Measurements from ENCODE around the gene PROZ.

Gene PROZ

GRCh38 chr13:113120300-113121182, 37.9 kb upstream of the PROZ start:
- no peak for DNase-seq

- no peak for DNase-seq
Measured at GRCh38 chr13:113121183-113121927, 37.1 kb upstream of the PROZ start.

- DNase-seq: no peak
Measured at GRCh38 chr13:113121928-113122471, 36.4 kb upstream of the PROZ start.

- no peak for DNase-seq
Measured at GRCh38 chr13:113122550-113123225, 35.8 kb upstream of the PROZ start, which contains the start of gene F10. Gene F10, plus strand, starts transcription at chr13:113122799. Its CDS starts 57 bp downstream, at chr13:113122856.

- no peak for DNase-seq
Measured at GRCh38 chr13:113123226-113124201, 34.9 kb upstream of the PROZ start.

- no peak for DNase-seq
Measured at GRCh38 chr13:113124211-113124970, 34.1 kb upstream of the PROZ start.

GRCh38 chr13:113125506-113126264, 32.8 kb upstream of the PROZ start:
- no peak for DNase-seq

- no peak for DNase-seq
Measured at GRCh38 chr13:113126265-113127150, 31.9 kb upstream of the PROZ start.

- no peak for DNase-seq
Measured at GRCh38 chr13:113129480-113129879, 29.0 kb upstream of the PROZ start.

- DNase-seq: no peak
Measured at GRCh38 chr13:113129921-113130750, 28.3 kb upstream of the PROZ start.

- DNase-seq: no peak
Measured at GRCh38 chr13:113135281-113135760, 23.1 kb upstream of the PROZ start.

GRCh38 chr13:113137691-113138298, 20.7 kb upstream of the PROZ start:
- no peak for DNase-seq

- DNase-seq: no peak
Measured at GRCh38 chr13:113138792-113139551, 19.5 kb upstream of the PROZ start.

GRCh38 chr13:113139577-113139976, 18.9 kb upstream of the PROZ start:
- DNase-seq: no peak

- DNase-seq: no peak
Measured at GRCh38 chr13:113140677-113141600, 17.5 kb upstream of the PROZ start.

- DNase-seq: no peak
Measured at GRCh38 chr13:113141601-113141970, 16.9 kb upstream of the PROZ start.

Measured in DMS 273 treated with DMSO at 0.1 percent for 48 hours (cell line).